ENCODE data around the gene MSLN.
A peak's percentile ranks its signal among the peaks of the same experiment; 100 is the strongest.

The MSLN gene

GRCh38 chr16:787321-787966 is 26.9 kb downstream of the MSLN start:
- no peak for DNase-seq (ENCODE audit: low read depth)
- TF ChIP-seq CTCF (IDR thresholded peaks at IDR 0.05; ENCODE audit: low read depth, low read length, missing control alignments): no peak
- H3K4me3 ChIP-seq (ENCODE audit: low read depth, low read length): peak overlapping the region; percentile 91
- in situ Hi-C loops (cut with HindIII; ENCODE audit: low sequenced_read_pairs): no loop called here

GRCh38 chr16:787978-788398 is 27.5 kb downstream of the MSLN start, which contains the start of gene RPUSD1:
Gene RPUSD1, minus strand, starts transcription at chr16:788381. Its CDS starts 644 bp downstream, at chr16:787737.
- DNase-seq (ENCODE audit: low read depth): no peak
- H3K4me3 ChIP-seq (ENCODE audit: low read depth, low read length): peak within 1 kb of the TSS; percentile 91
- in situ Hi-C loops (cut with HindIII; ENCODE audit: low sequenced_read_pairs): no loop called here
- no peak for TF ChIP-seq CTCF (IDR thresholded peaks at IDR 0.05; ENCODE audit: low read depth, low read length, missing control alignments)

GRCh38 chr16:788399-789126 is 28.0 kb downstream of the MSLN start, which contains the start of gene CHTF18:
Gene CHTF18, plus strand, starts transcription at chr16:788620. Its CDS starts 65 bp downstream, at chr16:788685.
- H3K4me3 ChIP-seq (ENCODE audit: low read depth, low read length): peak within 1 kb of the TSS; percentile 91
- in situ Hi-C loops (cut with HindIII; ENCODE audit: low sequenced_read_pairs): no loop called here
- peak; percentile 69 for DNase-seq (ENCODE audit: low read depth)
- no peak for TF ChIP-seq CTCF (IDR thresholded peaks at IDR 0.05; ENCODE audit: low read depth, low read length, missing control alignments)

- peak overlapping the region; percentile 69 for H3K4me3 ChIP-seq (ENCODE audit: low read depth, low read length)
- in situ Hi-C loops (cut with HindIII; ENCODE audit: low sequenced_read_pairs): no loop called here
- DNase-seq (ENCODE audit: low read depth): no peak
- TF ChIP-seq CTCF (IDR thresholded peaks at IDR 0.05; ENCODE audit: low read depth, low read length, missing control alignments): no peak
Observed at GRCh38 chr16:789191-789850, 28.8 kb downstream of the MSLN start.

- DNase-seq (ENCODE audit: low read depth): no peak
- in situ Hi-C loops (cut with HindIII; ENCODE audit: low sequenced_read_pairs): no loop called here
- TF ChIP-seq CTCF (IDR thresholded peaks at IDR 0.05; ENCODE audit: low read depth, low read length, missing control alignments): no peak
- no peak overlapping the region for H3K4me3 ChIP-seq (ENCODE audit: low read depth, low read length)
Observed at GRCh38 chr16:790086-790485, 29.6 kb downstream of the MSLN start.

GRCh38 chr16:791131-791530 is 30.6 kb downstream of the MSLN start:
- in situ Hi-C loops (cut with HindIII; ENCODE audit: low sequenced_read_pairs): no loop called here
- DNase-seq (ENCODE audit: low read depth): no peak
- no peak overlapping the region for H3K4me3 ChIP-seq (ENCODE audit: low read depth, low read length)
- TF ChIP-seq CTCF (IDR thresholded peaks at IDR 0.05; ENCODE audit: low read depth, low read length, missing control alignments): no peak

Data from astrocyte of the cerebellum (primary cell).